Liver (tissue), 9 donors: ENCODE measurements around the gene AKAP5. TPM values are rescaled to one million over a fixed set of nuclear protein-coding genes. Genes with fewer than 3 reads are reported as not detected.
A peak's percentile ranks its signal among the peaks of the same experiment; 100 is the strongest.

Source experiments
- DNase-seq: peaks from one replicate; pipeline ENCODE4 v3.0.0-alpha.2; 2017; ENCODE audit warnings: low spot score
- H3K27ac ChIP-seq, 2 donors: one replicate each; pipeline ENCODE4 v1.7.0; 2013; ENCODE audit warnings: inconsistent platforms in 2 of 2, low read length in 2 of 2, control low read depth in 1 of 2, low read depth in 1 of 2, mild to moderate bottlenecking in 1 of 2
- H3K27me3 ChIP-seq, 4 donors: one replicate each; pipeline versions ENCODE4 v1.6.1 to v1.7.0; 2013; ENCODE audit warnings: low read length in 3 of 4, inconsistent platforms in 1 of 4, mild to moderate bottlenecking in 1 of 4, moderate library complexity in 1 of 4; ENCODE audit not compliant: control insufficient read depth in 4 of 4, insufficient read depth in 4 of 4
- H3K36me3 ChIP-seq, 4 donors: one replicate each; pipeline versions ENCODE4 v1.6.1 to v1.7.0; 2013; ENCODE audit warnings: low read length in 3 of 4, mild to moderate bottlenecking in 3 of 4, low read depth in 1 of 4, moderate library complexity in 1 of 4; ENCODE audit not compliant: control insufficient read depth in 4 of 4, insufficient read depth in 3 of 4
- H3K4me1 ChIP-seq, 4 donors: one replicate each; pipeline versions ENCODE4 v1.6.1 to v1.7.0; 2013; ENCODE audit warnings: low read length in 3 of 4, mild to moderate bottlenecking in 3 of 4, moderate library complexity in 1 of 4; ENCODE audit not compliant: control insufficient read depth in 4 of 4, insufficient read depth in 4 of 4
- H3K4me3 ChIP-seq, 3 donors: one replicate each; pipeline versions ENCODE4 v1.6.1 to v1.7.0; 2013; ENCODE audit warnings: low read length in 3 of 3, control low read depth in 1 of 3, low read depth in 1 of 3, mild to moderate bottlenecking in 1 of 3
- H3K9ac ChIP-seq, 2 donors: one replicate each; pipeline ENCODE4 v1.7.0; 2013; ENCODE audit warnings: low read length in 2 of 2, mild to moderate bottlenecking in 2 of 2, moderate library complexity in 2 of 2, control low read depth in 1 of 2, low read depth in 1 of 2
- H3K9me3 ChIP-seq, 4 donors: one replicate each; pipeline versions ENCODE4 v1.6.1 to v1.7.0; 2013; ENCODE audit warnings: low read length in 3 of 4; ENCODE audit not compliant: control insufficient read depth in 4 of 4
- CTCF ChIP-seq: fragments of 150-350 bp; IDR thresholded peaks from 2 replicates; pipeline ENCODE4 v1.5.1; 2017; ENCODE audit warnings: improper control_type of control experiment, low read depth, low read length; ENCODE audit not compliant: missing input control
- FOXA1 ChIP-seq: IDR thresholded peaks from 2 replicates; pipeline ENCODE4 v1.6.1; 2016; ENCODE audit warnings: antibody characterized with exemption
- FOXA2 ChIP-seq: IDR thresholded peaks from 2 replicates; pipeline ENCODE4 v1.6.1; 2016; ENCODE audit warnings: antibody characterized with exemption
- GABPA ChIP-seq, 2 donors: IDR thresholded peaks in 1 of 2; conservative IDR thresholded peaks in 1 of 2; 2 replicates each; pipeline ENCODE4 v1.6.1; 2016; ENCODE audit warnings: antibody characterized with exemption in 2 of 2, mild to moderate bottlenecking in 1 of 2, moderate library complexity in 1 of 2
- HNF4A ChIP-seq, 2 donors: conservative IDR thresholded peaks; 2 replicates each; pipeline ENCODE4 v1.6.1; 2016; ENCODE audit warnings: antibody characterized with exemption in 2 of 2, mild to moderate bottlenecking in 2 of 2
- HNF4G ChIP-seq: IDR thresholded peaks from 2 replicates; pipeline ENCODE4 v1.6.1; 2016; ENCODE audit warnings: antibody characterized with exemption
- NR2F2 ChIP-seq: IDR thresholded peaks from 2 replicates; pipeline ENCODE4 v1.6.1; 2016; ENCODE audit warnings: antibody characterized with exemption
- RAD21 ChIP-seq, 2 donors: IDR thresholded peaks; 2 replicates each; pipeline ENCODE4 v1.6.1; 2016; ENCODE audit warnings: antibody characterized with exemption in 2 of 2, mild to moderate bottlenecking in 2 of 2
- RXRA ChIP-seq, 2 donors: IDR thresholded peaks; 2 replicates each; pipeline ENCODE4 v1.6.1; 2017 to 2018; ENCODE audit warnings: antibody characterized with exemption in 2 of 2, mild to moderate bottlenecking in 1 of 2
- TAF1 ChIP-seq: conservative IDR thresholded peaks from 2 replicates; pipeline ENCODE4 v1.6.1; 2016; ENCODE audit warnings: antibody characterized with exemption, mild to moderate bottlenecking
- ZBTB33 ChIP-seq: IDR thresholded peaks from 2 replicates; pipeline ENCODE4 v1.6.1; 2016; ENCODE audit warnings: antibody characterized with exemption
- WGBS: extraction: QIAGEN DNeasy Blood & Tissue Kit; methylation state at CpG from one replicate; pipeline ENCODE4 v1.1.7; 2013; 5-methylcytosine and 5-hydroxymethylcytosine counted together
- polyA plus RNA-seq, 2 donors: library from polyadenylated mRNA; stranded (reverse) in 1 of 2; unstranded in 1 of 2; fragments of 200-250 nt in 1 of 2; fragments of >200 nt in 1 of 2; fragmentation: Nextera tagmentation in 1 of 2; extraction: Ambion mirVana in 1 of 2; gene quantifications; one replicate each; pipeline versions ENCODE4 v1.2.1 to v1.2.3, GENCODE V29; 2013 to 2015
- total RNA-seq, 2 donors: library from RNA; depleted of rRNA; stranded (reverse); fragments of >200 nt; gene quantifications; one replicate each; pipeline ENCODE4 v1.2.3, GENCODE V29; 2014
- TF ChIP-seq, protein P1 (sequence below): IDR thresholded peaks from 2 replicates; pipeline ENCODE4 v1.6.1; 2016; ENCODE audit warnings: antibody characterized with exemption
- TF ChIP-seq, protein P2 (sequence below): IDR thresholded peaks from 2 replicates; pipeline ENCODE4 v1.6.1; 2016; ENCODE audit warnings: antibody characterized with exemption
- donor health status: healthy.
- donor health status: healthy.
- donor health status: healthy.
- donor health status: healthy.
- donor health status: healthy.

Gene AKAP5
- total and polyA plus RNA-seq, 4 donors, result 0.07 to 2.3 (median 0.27) TPM

DNA sequence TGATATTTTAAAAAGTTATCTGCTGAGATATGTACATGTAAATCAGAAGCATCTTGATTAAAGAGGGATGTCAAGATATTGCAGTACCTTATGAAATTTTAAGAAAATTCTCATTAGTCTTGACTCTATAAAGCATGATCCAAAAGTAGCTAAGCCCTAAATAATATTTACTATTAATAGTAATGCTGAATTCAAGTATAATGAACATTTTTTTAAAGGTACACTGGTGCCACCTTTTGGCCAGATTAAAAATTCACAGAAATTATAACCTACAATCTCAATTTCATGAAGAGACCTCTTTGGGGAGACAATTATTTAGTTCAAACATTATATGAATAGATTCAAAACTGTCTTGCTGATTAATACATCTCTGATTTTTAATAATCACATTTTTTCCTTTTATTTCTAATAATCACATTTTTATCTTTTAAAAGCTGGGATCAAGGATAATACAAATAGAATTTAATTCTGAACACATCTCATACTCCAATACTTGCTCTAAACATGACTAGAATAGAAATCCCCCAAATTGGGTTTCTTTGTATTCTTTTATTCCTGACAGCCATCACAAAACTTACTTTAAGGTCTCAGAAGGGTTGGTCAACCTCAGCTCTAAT is 13.4 kb downstream of the AKAP5 start:
- Histone ChIP-seq H3K27ac (no peak overlapping the region), H3K27me3 (no peaks in the 10 kb centered on the region), H3K9me3 (no peaks in the 10 kb centered on the region), H3K36me3 (peaks cover 0 to 4% (median 0%) of the 10 kb centered on the region in 4 donors), H3K4me1 (no peaks in the 10 kb centered on the region), H3K4me3 (no peak overlapping the region), H3K9ac (no peak overlapping the region)
- TF ChIP-seq HNF4G, result no peak
- TF ChIP-seq RAD21 (IDR thresholded peaks at IDR 0.05), result peak; percentile 68 to 71
- peak; percentile 49 for TF ChIP-seq CTCF
- TF ChIP-seq GABPA (IDR thresholded peaks at IDR 0.05 in 1 of 2, conservative IDR thresholded peaks at IDR 0.05 in 1 of 2), result no peak
- no peak for TF ChIP-seq FOXA1
- TF ChIP-seq ZBTB33, result no peak
- TF ChIP-seq FOXA2, result no peak
- TF ChIP-seq, protein P1, sequence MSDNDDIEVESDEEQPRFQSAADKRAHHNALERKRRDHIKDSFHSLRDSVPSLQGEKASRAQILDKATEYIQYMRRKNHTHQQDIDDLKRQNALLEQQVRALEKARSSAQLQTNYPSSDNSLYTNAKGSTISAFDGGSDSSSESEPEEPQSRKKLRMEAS, result no peak
- no peak for TF ChIP-seq RXRA (IDR thresholded peaks at IDR 0.05)
- TF ChIP-seq NR2F2, result no peak
- TF ChIP-seq, protein P2, sequence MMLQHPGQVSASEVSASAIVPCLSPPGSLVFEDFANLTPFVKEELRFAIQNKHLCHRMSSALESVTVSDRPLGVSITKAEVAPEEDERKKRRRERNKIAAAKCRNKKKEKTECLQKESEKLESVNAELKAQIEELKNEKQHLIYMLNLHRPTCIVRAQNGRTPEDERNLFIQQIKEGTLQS, result no peak
- no peak for TF ChIP-seq TAF1
- no peak for DNase-seq

DNA sequence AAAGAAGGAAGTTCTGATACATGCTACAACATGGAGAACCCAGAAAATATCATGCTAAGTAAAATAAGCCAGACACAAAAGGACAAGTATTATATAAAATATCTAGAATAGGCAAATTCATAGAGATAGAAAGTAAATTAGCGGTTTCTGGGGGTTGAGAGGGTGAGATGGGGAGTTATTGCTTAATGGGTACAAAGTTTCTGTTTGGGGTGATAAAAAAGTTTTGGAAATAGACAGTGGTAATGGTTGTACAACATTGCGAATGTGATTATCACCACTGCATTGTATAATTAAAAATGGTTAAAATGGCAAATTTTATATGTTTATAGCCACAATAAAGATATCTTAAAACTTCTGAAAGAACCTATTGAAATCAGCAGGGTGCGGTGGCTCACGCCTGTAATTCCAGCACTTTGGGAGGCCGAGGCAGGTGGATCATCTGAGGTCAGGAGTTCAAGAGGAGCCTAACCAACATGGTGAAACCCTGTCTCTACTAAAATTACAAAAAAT is 23.3 kb downstream of the AKAP5 start:
- no peaks in the 10 kb centered on the region for H3K27me3 ChIP-seq
- TF ChIP-seq TAF1, result no peak
- peak; percentile 34 to 54 for TF ChIP-seq HNF4A (conservative IDR thresholded peaks at IDR 0.05)
- H3K9me3 ChIP-seq, result no peaks in the 10 kb centered on the region
- no peaks in the 10 kb centered on the region for H3K4me1 ChIP-seq
- no peak overlapping the region for H3K9ac ChIP-seq
- DNase-seq, result no peak
- 68% methylated on average over 5 of the region's 5 CpGs for WGBS
- no peak overlapping the region for H3K4me3 ChIP-seq
- peaks cover 6 to 25% (median 12%) of the 10 kb centered on the region in 4 donors for H3K36me3 ChIP-seq
- H3K27ac ChIP-seq, result no peak overlapping the region

- Histone ChIP-seq H3K9ac (no peak overlapping the region), H3K9me3 (no peaks in the 10 kb centered on the region), H3K27ac (no peak overlapping the region), H3K36me3 (peaks cover 5 to 28% (median 10%) of the 10 kb centered on the region in 4 donors), H3K4me1 (no peaks in the 10 kb centered on the region), H3K4me3 (no peak overlapping the region), H3K27me3 (no peaks in the 10 kb centered on the region)
- TF ChIP-seq HNF4A (conservative IDR thresholded peaks at IDR 0.05), result peak in 1 of 2 donors; percentile 12
- TF ChIP-seq ZBTB33, result no peak
- 61% methylated on average over 2 of the region's 2 CpGs for WGBS
- no peak for DNase-seq
Observed at GRCh38 chr14:64491637-64492036, 26.3 kb downstream of the AKAP5 start.
